Inflammatory macrophage treated with lipopolysaccharide for 4 hours (primary cell): ENCODE measurements around the gene BCAS4.
"Not testable (repeated sequence)": the region's sequence is repeated elsewhere in the genome, so short reads cannot be mapped to it uniquely, and the experiment has no call there.

Experiments
- DNase-seq: peaks from one replicate; pipeline ENCODE4 v3.0.0-alpha.2; 2020

The BCAS4 gene

GRCh38 chr20:50881759-50882424 lies 87.0 kb downstream of the BCAS4 start:
- not testable (repeated sequence) for DNase-seq

- DNase-seq = no peak
Observed at GRCh38 chr20:50883856-50884255, 89.0 kb downstream of the BCAS4 start.

DNA sequence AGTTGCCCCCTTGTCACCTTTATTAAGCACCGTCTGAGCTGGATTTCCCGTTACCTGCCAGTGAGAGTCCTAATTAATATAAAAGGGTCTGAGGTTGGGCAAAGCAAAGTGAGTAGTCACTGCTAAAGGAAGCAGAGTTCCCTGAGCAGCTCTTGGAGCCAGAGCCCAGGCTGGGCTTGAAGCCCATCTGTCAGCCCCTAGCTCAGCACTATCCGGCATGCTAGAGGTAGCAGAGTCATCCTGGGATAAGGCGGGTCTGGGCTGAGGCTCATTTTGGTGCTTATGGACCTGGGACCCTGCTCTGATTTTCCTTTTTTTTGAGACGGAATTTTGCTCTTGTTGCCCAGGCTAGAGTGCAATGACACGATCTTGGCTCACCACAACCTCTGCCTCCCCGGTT lies 90.2 kb downstream of the BCAS4 start:
- no peak for DNase-seq

DNA sequence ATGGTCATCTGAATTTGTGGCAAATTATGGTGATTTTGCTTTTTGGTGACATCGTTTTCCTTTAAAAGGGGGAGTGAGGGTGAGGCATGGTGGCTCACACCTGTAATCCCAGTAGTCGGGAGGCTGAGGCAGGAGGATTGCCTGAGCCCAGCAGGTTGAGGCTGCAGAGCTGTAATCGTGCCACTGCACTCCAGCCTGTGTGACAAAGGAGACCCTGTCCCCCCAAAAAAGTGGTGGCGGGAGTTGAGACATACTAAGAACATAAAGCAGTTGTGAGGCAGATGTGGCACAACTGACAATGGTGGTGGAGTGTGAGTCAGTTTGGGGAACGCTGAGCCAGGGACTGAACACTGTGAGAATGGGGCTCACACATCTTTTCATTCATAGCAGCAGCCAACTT lies 90.9 kb downstream of the BCAS4 start:
- no peak for DNase-seq

GRCh38 chr20:50886184-50886790 lies 91.4 kb downstream of the BCAS4 start:
- DNase-seq = no peak

- DNase-seq = no peak
Observed at GRCh38 chr20:50887576-50887975, 92.7 kb downstream of the BCAS4 start.

DNA sequence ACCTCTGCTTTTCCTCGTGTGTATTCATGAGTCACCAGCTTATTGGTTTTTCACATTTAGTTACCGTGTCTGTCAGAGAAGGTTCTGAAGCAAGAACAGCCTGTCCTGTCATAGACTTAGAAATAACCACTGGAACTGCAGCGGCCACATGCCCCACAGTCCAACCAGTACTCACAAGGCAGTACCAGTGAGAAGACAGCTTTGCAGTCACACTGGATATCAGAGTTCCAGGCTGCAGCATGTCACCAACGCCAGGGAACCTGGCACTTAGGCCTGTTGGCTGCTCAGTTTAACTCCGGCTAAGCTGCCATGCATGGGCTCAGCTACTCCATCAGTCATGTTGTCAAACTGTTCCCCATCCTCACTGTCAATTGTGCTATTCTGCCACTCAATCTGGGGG lies 96.3 kb downstream of the BCAS4 start:
- no peak for DNase-seq

- DNase-seq = no peak
Observed at GRCh38 chr20:50892394-50892793, 97.5 kb downstream of the BCAS4 start.

GRCh38 chr20:50893620-50894019 lies 98.8 kb downstream of the BCAS4 start:
- no peak for DNase-seq

- DNase-seq = no peak
Observed at GRCh38 chr20:50895111-50895830, 100.4 kb downstream of the BCAS4 start.

DNA sequence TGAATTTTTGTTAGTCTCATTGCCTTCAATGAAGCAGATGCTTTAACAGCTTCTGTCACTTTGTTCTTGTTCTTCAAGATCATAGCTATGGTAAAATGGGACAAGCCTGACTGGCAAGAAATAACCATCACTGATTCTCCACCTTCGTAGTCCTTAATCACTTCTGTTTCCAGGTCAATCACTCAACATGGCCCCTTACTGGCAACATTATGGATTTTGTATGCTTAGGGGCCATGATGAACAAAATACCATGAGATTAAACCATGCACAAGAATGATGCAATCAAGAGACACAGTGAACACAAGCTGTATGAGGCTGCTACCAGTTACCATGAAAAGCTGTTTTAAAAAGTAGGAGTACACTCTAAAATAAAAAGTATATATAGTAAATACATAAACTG lies 103.6 kb downstream of the BCAS4 start:
- DNase-seq = no peak

- no peak for DNase-seq
Observed at GRCh38 chr20:50900261-50900660, 105.4 kb downstream of the BCAS4 start.

GRCh38 chr20:50901301-50901700 lies 106.4 kb downstream of the BCAS4 start:
- DNase-seq = no peak

DNA sequence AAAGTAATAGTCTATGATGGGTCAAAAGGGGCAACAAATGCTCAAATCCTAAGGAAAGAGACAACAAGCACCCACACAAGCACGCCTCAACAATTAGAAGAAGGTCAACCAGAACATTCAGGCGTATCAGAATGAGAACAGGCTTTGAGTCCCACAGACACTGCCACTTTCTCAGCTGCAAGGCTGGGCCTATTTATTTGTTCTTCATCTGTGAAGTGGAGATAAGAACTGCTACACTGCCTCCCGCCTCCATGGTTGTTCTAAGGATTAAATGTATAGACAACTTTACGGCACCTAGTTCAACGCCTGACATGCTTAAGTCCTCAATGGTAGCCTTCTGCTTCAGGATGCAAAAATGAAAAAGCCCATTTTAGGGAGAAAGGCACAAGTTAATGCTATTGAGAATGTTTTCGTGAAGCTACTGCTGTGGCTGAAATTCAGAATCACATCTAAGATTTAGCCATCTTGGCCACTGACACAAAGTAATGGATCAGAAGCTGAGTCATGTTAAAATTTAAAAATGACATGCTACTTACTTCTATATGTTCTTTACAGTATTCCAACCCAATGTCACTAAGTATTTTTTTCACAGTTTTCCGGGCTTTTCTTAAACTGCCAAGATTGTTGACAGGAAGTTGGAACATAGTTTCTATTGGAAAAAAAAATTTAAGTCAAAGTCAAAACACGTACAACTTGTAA lies 108.6 kb downstream of the BCAS4 start:
- no peak for DNase-seq

DNA sequence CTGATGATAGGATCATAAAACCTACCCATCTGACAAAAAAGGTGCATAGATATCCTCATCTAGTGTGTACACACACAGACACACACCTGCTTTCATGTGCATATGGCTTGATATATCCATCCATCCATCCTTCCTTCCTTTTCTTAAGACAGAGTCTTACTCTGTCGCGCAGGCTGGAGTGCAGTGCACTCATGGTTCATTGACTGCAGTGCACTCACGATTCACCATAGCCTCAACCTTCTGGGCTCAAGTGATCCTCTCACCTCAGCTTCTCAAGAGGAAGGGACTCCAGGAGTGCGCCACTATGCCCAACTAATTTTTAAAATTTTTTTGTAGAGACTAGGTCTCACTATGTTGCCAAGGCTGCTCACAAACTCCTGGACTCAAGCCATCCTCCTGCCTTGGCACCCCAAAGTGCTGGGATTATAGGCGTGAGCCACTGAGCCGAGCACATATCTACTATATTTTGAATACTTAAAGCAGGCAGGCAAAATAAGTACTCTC lies 109.3 kb downstream of the BCAS4 start:
- no peak for DNase-seq

- DNase-seq = no peak
Observed at GRCh38 chr20:50909413-50909812, 114.6 kb downstream of the BCAS4 start.

DNA sequence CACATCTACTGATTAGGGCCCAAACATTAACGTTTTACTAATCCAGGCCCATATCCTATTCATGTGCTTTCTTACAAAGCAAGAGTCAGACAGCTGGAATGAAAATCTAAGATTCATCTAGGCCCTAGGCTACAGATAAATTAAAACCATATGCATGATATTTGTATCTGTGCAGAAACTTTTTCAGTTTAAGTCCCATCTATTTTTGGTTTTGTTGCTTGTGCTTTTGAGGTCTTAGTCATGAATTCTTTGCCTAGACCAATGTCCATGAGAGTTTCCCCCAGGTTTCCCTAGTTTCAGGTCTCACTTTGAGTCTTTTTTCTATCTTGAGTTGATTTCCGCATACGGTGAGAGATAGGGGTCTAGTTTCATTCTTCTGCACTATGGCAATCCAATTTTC lies 116.2 kb downstream of the BCAS4 start:
- DNase-seq = no peak

- DNase-seq = no peak
Observed at GRCh38 chr20:50911716-50912115, 116.9 kb downstream of the BCAS4 start.

DNA sequence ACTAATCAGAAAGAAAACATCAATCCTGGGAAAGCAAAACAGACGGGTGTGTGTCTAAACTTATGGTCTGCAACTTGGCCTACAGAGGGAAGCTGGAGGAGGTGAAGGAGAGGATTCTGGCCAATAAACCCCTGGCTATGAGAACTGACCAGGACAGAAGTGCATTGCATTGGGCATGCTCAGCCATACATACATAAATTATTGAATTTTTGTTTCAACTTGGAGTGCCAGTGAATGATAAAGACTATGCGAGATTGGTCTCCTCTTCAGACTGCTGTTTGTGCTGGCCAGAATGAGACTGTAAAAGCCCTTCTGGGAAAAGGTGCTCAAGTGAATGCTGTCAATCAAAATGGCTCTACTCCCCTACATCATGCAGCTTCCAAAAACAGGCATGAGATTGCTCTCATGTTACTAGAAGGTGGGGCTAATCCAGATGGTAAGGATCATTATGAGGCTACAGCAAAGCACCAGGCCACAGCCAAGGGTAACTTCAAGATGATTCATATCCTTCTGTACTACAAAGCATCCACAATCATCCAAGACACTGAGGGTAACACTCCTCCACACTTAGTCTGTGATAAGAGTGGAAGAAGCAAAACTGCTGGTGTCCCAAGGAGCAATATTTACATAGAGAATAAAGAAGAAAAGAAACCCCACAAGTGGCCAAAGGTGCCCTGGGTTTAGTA lies 119.0 kb downstream of the BCAS4 start:
- DNase-seq = no peak

DNA sequence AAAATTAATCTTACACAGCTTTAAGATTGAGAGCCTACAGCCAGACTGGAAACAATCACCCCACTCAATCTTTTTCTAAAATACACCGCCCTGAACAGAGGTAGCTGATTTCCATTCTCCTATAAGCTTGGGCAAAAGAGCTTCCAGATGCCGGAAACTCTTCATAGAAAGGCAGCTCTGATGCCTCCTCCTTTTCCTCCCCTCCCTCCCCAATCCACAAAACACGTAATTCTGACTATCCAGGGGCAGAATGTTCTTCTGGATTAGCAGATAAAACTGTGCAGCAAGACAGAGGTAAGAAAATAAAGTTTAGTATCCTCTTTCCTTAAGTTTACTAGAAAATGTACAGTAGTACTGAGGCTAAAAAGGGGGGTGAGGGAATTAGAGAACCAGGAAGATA lies 120.6 kb downstream of the BCAS4 start:
- no peak for DNase-seq

DNA sequence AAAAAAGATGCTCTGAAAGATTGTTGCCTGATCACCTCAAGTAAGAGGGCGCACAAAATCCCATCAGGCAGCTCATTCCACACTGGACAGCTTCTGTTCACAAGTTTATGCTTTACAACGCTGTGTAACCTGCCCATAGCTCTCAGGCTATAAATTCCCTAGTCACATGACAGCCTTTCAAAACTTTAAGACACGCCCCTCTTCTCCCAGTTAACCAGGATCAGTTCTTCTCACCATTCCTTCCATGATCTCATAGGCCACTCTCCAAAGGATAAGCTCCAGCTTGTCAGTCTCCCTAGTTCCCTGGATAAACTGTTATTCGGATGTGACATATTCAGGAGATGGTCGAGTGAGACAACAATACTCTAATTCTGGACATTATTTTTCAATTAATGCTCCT lies 121.4 kb downstream of the BCAS4 start:
- DNase-seq = no peak

DNA sequence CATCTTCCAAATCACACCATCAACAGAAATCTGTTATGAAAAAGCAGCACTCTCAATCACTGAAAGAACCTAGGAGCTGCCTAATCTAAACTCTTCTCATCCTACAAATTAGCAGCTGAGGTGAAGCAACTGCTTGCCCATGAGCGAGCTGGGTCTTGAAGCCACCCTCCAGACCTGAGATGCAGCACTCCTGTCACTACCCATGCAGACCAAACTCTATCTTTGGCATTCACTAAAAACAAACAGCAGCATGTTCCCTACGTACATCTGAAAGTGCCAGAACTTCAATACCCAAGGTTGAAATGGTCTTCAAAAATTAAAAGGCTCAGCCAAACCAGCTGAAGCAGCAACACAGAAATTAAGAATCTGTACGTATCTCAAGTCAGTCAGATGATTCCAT lies 122.1 kb downstream of the BCAS4 start:
- no peak for DNase-seq

GRCh38 chr20:50918403-50918802 lies 123.5 kb downstream of the BCAS4 start:
- no peak for DNase-seq
